SK-N-MC (cell line): ENCODE results near the gene ASF1B.

Source experiments
- EZH2 ChIP-seq: fragments of 200-600 bp; sonication (generic); IDR thresholded peaks from one replicate; pipeline ENCODE4 v1.6.1; 2017; ENCODE audit warnings: antibody characterized with exemption
- FOXP2 ChIP-seq: optimal IDR thresholded peaks from 2 replicates; pipeline ENCODE3; 2011; ENCODE audit warnings: mild to moderate bottlenecking, moderate library complexity; ENCODE audit not compliant: insufficient read depth; ENCODE audit errors: extremely low read length, control extremely low read depth
- POLR2AphosphoS5 ChIP-seq: IDR thresholded peaks from 2 replicates; pipeline ENCODE4 v1.6.1; 2012; ENCODE audit warnings: mild to moderate bottlenecking, low read depth, low read length, borderline replicate concordance

- TF ChIP-seq FOXP2 (no peak), EZH2 (no peak), POLR2AphosphoS5 (no peak)
Observed at GRCh38 chr19:14113762-14114414, 22.5 kb downstream of the ASF1B start.
